HepG2 (cell line): ENCODE data around the gene PLPP3. TPM values are rescaled to one million over a fixed set of nuclear protein-coding genes. Genes with fewer than 3 reads are reported as not detected.

Experiments
- ATAC-seq: fragments of 200-7000 bp; cut with Tn5 transposase; 3 replicates; pipeline ENCODE4 v1.9.1; 2020; ENCODE audit warnings: mild to moderate bottlenecking, moderate library complexity
- BruUV-seq: library from RNA; stranded (reverse); fragments of 400-500 nt; replicated peaks from 2 replicates; lab custom pipeline; 2021; lab: Mats Ljungman, UMichigan
- CTCF ChIA-PET: fragments of 300-600 bp; formaldehyde crosslinking; extraction: SDS; loops from one replicate; lab custom pipeline; 2021; ENCODE audit warnings: low total read pairs, inconsistent platforms, low intra/inter-chr PET ratio; lab: Yijun Ruan, JAX
- POLR2A ChIA-PET: fragments of 350-600 bp; sonication (Branson Sonifier 250); formaldehyde crosslinking; loops from one replicate; lab custom pipeline; 2020; ENCODE audit warnings: antibody characterized with exemption, inconsistent platforms; lab: Yijun Ruan, JAX
- DNase-seq: peaks from one replicate; pipeline ENCODE4 v3.0.0-alpha.2; 2015; ENCODE audit warnings: low spot score
- FAIRE-seq: peaks from 3 replicates; lab custom pipeline; 2011; peaks lifted over from hg19 to GRCh38; lab: Jason Lieb, UNC
- H2AFZ ChIP-seq: one replicate; pipeline ENCODE4 v1.6.1; 2011; ENCODE audit warnings: low read length, inconsistent platforms
- H3K27ac ChIP-seq: fragments of 300-600 bp; 3 replicates; pipeline ENCODE4 v1.8.0; 2011; ENCODE audit warnings: mixed run types, mild to moderate bottlenecking, mixed read lengths, low read length, inconsistent platforms; ENCODE audit not compliant: insufficient read depth; ENCODE audit errors: extremely low read length
- H3K27me3 ChIP-seq, 2 experiments: fragments of 200-600 bp in 1 of 2; 2 replicates in 1 of 2; 3 replicates in 1 of 2; pipeline versions ENCODE4 v1.6.0 to v1.8.0; 2011; ENCODE audit warnings: low read length in 2 of 2, mild to moderate bottlenecking in 2 of 2, moderate library complexity in 2 of 2, inconsistent platforms in 1 of 2; ENCODE audit not compliant: insufficient read depth in 2 of 2, control insufficient read depth in 1 of 2
- H3K36me3 ChIP-seq, 2 experiments: fragments of 200-600 bp in 1 of 2; replicated peaks in 1 of 2; 2 replicates in 1 of 2; 3 replicates in 1 of 2; pipeline versions ENCODE4 v1.5.1 to v1.8.0; 2011; ENCODE audit warnings: low read length in 2 of 2, inconsistent platforms in 1 of 2; ENCODE audit not compliant: insufficient read depth in 2 of 2, control insufficient read depth in 1 of 2
- H3K4me1 ChIP-seq: 2 replicates; pipeline ENCODE4 v1.5.1; 2012; ENCODE audit warnings: low read length, inconsistent platforms; ENCODE audit not compliant: insufficient read depth
- H3K4me2 ChIP-seq: 2 replicates; pipeline ENCODE4 v1.6.0; 2011; ENCODE audit warnings: low read depth, low read length, inconsistent platforms
- H3K4me3 ChIP-seq, 3 experiments: fragments of 200-600 bp in 1 of 3; sonication (generic), shearing (Covaris generic) in 1 of 3; replicated peaks in 1 of 3; 2 replicates each; pipeline ENCODE4 v1.5.1; 2011 to 2016; ENCODE audit warnings: low read length in 3 of 3, inconsistent platforms in 2 of 3, low read depth in 2 of 3, mild to moderate bottlenecking in 2 of 3, control low read depth in 1 of 3, mixed read lengths in 1 of 3; ENCODE audit not compliant: insufficient read depth in 1 of 3
- H3K79me2 ChIP-seq: one replicate; pipeline ENCODE4 v1.6.1; 2011; ENCODE audit warnings: low read length, inconsistent platforms; ENCODE audit not compliant: insufficient read depth
- H3K9ac ChIP-seq: 2 replicates; pipeline ENCODE4 v1.6.0; 2011; ENCODE audit warnings: mild to moderate bottlenecking, low read depth, low read length, inconsistent platforms; ENCODE audit not compliant: insufficient read depth
- H3K9me3 ChIP-seq: 2 replicates; pipeline ENCODE4 v1.5.1; 2012; ENCODE audit warnings: mild to moderate bottlenecking, low read length
- H4K20me1 ChIP-seq: 2 replicates; pipeline ENCODE4 v1.6.0; 2011; ENCODE audit warnings: inconsistent platforms, mild to moderate bottlenecking, low read length, moderate library complexity; ENCODE audit not compliant: insufficient read depth
- FOXO4 ChIP-seq: sonication (generic); formaldehyde crosslinking; conservative IDR thresholded peaks from 2 replicates; pipeline ENCODE4 v1.8.1; 2023; ENCODE audit warnings: missing genetic modification reagents
- KDM5A ChIP-seq: fragments of 200-600 bp; sonication (generic); IDR thresholded peaks from 2 replicates; pipeline ENCODE4 v1.7.0; 2018; ENCODE audit warnings: antibody characterized with exemption, mild to moderate bottlenecking, low read length, borderline replicate concordance
- KLF11 ChIP-seq: IDR thresholded peaks from 2 replicates; pipeline ENCODE4 v1.6.1; 2016; ENCODE audit warnings: missing compliant biosample characterization
- NCOA2 ChIP-seq: sonication (generic); formaldehyde crosslinking; IDR thresholded peaks from 2 replicates; pipeline ENCODE4 v1.8.0; 2022; ENCODE audit warnings: inconsistent platforms
- TBP ChIP-seq: sonication (generic); formaldehyde crosslinking; IDR thresholded peaks from 2 replicates; pipeline ENCODE4 v1.5.0; 2020; ENCODE audit warnings: missing genetic modification reagents
- TMF1 ChIP-seq: sonication (generic); formaldehyde crosslinking; IDR thresholded peaks from 2 replicates; pipeline ENCODE4 v1.8.1; 2022; ENCODE audit warnings: low read depth, missing genetic modification reagents
- ZBTB40 ChIP-seq, 2 experiments: fragments of 450-650 bp in 1 of 2; sonication (generic) in 1 of 2; formaldehyde crosslinking in 1 of 2; IDR thresholded peaks; 2 replicates each; pipeline versions ENCODE4 v1.6.1 to v1.8.0; 2016 to 2022; ENCODE audit warnings: antibody characterized with exemption in 1 of 2, mild to moderate bottlenecking in 1 of 2, missing genetic modification reagents in 1 of 2
- ZNF205 ChIP-seq: IDR thresholded peaks from 2 replicates; pipeline ENCODE4 v1.6.1; 2018; ENCODE audit warnings: missing biosample characterization, missing genetic modification reagents
- ZNF326 ChIP-seq: sonication (generic); formaldehyde crosslinking; IDR thresholded peaks from 2 replicates; pipeline ENCODE4 v1.4.0; 2020; ENCODE audit warnings: missing genetic modification reagents, borderline replicate concordance
- ZNF510 ChIP-seq: sonication (generic); formaldehyde crosslinking; IDR thresholded peaks from 2 replicates; pipeline ENCODE4 v1.4.0; 2020; ENCODE audit warnings: low read depth, mild to moderate bottlenecking, missing genetic modification reagents
- ZNF557 ChIP-seq: sonication (generic); formaldehyde crosslinking; IDR thresholded peaks from 2 replicates; pipeline ENCODE4 v1.4.0; 2020; ENCODE audit warnings: missing genetic modification reagents
- ZNF672 ChIP-seq: sonication (generic); formaldehyde crosslinking; IDR thresholded peaks from 2 replicates; pipeline ENCODE4 v1.8.1; 2022; ENCODE audit warnings: missing genetic modification reagents
- ZNF766 ChIP-seq: sonication (generic); formaldehyde crosslinking; IDR thresholded peaks from 2 replicates; pipeline ENCODE4 v1.5.0; 2020; ENCODE audit warnings: missing genetic modification reagents, borderline replicate concordance
- ZNF780A ChIP-seq: sonication (generic); formaldehyde crosslinking; IDR thresholded peaks from 2 replicates; pipeline ENCODE4 v1.8.0; 2022; ENCODE audit warnings: mild to moderate bottlenecking, missing genetic modification reagents, moderate library complexity
- ZNF816 ChIP-seq: sonication (generic); formaldehyde crosslinking; IDR thresholded peaks from 2 replicates; pipeline ENCODE4 v1.8.0; 2022; ENCODE audit warnings: missing genetic modification reagents, mild to moderate bottlenecking, borderline replicate concordance
- WGBS: methylation state at CpG from one replicate; pipeline ENCODE4 v1.1.6; 2017; ENCODE audit warnings: low lambda C conversion rate; 5-methylcytosine and 5-hydroxymethylcytosine counted together
- in situ Hi-C: cut with HindIII; loops from 2 replicates; pipeline ENCODE4 v1.10.0; 2017; ENCODE audit warnings: low pct_unique_long_range_greater_than_20kb; ENCODE audit not compliant: extremely low pct_ligation_motif_present
- intact Hi-C: fragments of 100-400 bp; cut with micrococcal nuclease; formaldehyde crosslinking; loops from one replicate; pipeline ENCODE4 v1.10.0; 2022; ENCODE audit not compliant: unreplicated experiment
- polyA plus RNA-seq, 8 experiments: library from polyadenylated mRNA; depleted of rRNA in 3 of 8; stranded (reverse) in 7 of 8; unstranded in 1 of 8; fragments of >200 nt; fragmentation: Illumina TruSeq in 4 of 8; extraction: Trizol in 4 of 8; gene quantifications; 2 replicates each; pipeline versions ENCODE4 v1.2.1 to v1.2.3, GENCODE V29; 2011 to 2016; ENCODE audit warnings: low read depth in 4 of 8, missing spikeins in 1 of 8, mixed read lengths in 1 of 8; ENCODE audit not compliant: insufficient read depth in 1 of 8
- total RNA-seq, 5 experiments: library from RNA; depleted of rRNA; stranded (reverse); fragments of >200 nt; fragmentation: Illumina TruSeq; extraction: Trizol; gene quantifications; 2 replicates each; pipeline ENCODE4 v1.2.3, GENCODE V29; 2016; ENCODE audit warnings: low read depth in 1 of 5
- TF ChIP-seq, protein P1 (sequence below): IDR thresholded peaks from 2 replicates; pipeline ENCODE4 v1.6.1; 2016

Gene PLPP3
- total and polyA plus RNA-seq, 2 of the 13 experiments (the other 11 are each of a cell fraction or from before 2014, with no cell fraction given): 49.7 to 65.8 TPM

DNA sequence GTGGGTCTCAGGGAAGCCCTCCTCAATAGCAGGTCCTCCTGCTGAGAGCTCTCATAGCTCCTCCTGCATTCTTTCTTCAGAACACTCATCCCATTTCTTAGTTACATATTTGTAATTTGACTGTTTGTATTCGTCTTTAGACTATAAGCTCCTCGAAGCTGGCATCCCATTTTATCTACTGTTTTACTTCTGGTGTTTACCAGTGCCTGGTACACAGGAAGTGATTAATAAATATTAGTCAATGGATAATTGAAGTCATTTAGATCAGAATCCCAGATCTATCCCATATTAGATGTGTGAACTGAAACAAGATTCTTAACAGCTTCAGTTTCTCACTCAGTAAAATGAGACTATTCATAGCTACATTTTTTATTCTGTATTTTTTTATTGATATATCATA is 88.7 kb downstream of the PLPP3 start:
- Histone ChIP-seq H3K4me2 (no peak overlapping the region), H3K9me3 (no peaks in the 10 kb centered on the region), H3K79me2 (peaks cover 2% of the 10 kb centered on the region), H3K4me3 (no peak overlapping the region), H4K20me1 (no peaks in the 10 kb centered on the region), H3K36me3 (peaks cover 4 to 17% of the 10 kb centered on the region in 2 experiments; a peak in 3 of 5 replicates), H3K27me3 (no peaks in the 10 kb centered on the region), H2AFZ (no peak overlapping the region), H3K4me1 (peaks cover 73% of the 10 kb centered on the region), H3K27ac (no peak overlapping the region), H3K9ac (no peak overlapping the region)
- ATAC-seq (no peak), FAIRE-seq (no peak), DNase-seq (no peak)
- ChIA-PET POLR2A (no interaction called here), CTCF (no interaction called here)
- intact Hi-C loops (no loop called here), in situ Hi-C loops (no loop called here)
- BruUV-seq: no TSS peak
- 80% methylated on average over 2 of the region's 2 CpGs for WGBS
- TF ChIP-seq ZNF780A (CRISPR knock-in tag): no peak
- no peak for TF ChIP-seq KLF11 (CRISPR knock-in tag)
- TF ChIP-seq ZNF205: no peak
- TF ChIP-seq KDM5A: no peak
- no peak for TF ChIP-seq ZNF766
- TF ChIP-seq NCOA2 (CRISPR knock-in tag): no peak
- no peak for TF ChIP-seq ZBTB40 (IDR thresholded peaks at IDR 0.05)
- TF ChIP-seq ZBTB40 (CRISPR knock-in tag; IDR thresholded peaks at IDR 0.05): no peak
- TF ChIP-seq TMF1: no peak
- TF ChIP-seq ZNF510 (CRISPR knock-in tag): no peak
- TF ChIP-seq, protein P1, sequence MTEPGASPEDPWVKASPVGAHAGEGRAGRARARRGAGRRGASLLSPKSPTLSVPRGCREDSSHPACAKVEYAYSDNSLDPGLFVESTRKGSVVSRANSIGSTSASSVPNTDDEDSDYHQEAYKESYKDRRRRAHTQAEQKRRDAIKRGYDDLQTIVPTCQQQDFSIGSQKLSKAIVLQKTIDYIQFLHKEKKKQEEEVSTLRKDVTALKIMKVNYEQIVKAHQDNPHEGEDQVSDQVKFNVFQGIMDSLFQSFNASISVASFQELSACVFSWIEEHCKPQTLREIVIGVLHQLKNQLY: no peak
- TF ChIP-seq ZNF326 (CRISPR knock-in tag): no peak
- no peak for TF ChIP-seq ZNF557 (CRISPR knock-in tag)
- TF ChIP-seq FOXO4: no peak
- TF ChIP-seq ZNF816 (CRISPR knock-in tag): no peak
- no peak for TF ChIP-seq TBP (CRISPR knock-in tag)
- TF ChIP-seq ZNF672 (CRISPR knock-in tag): no peak
